NB4 (cell line): ENCODE measurements around the gene BCL2.

ENCODE experiments used
- DNase-seq: peaks from one replicate; pipeline ENCODE4 v3.0.0; 2010; ENCODE audit warnings: low read depth
- H3K4me3 ChIP-seq: one replicate; pipeline ENCODE4 v1.5.1; 2011; ENCODE audit warnings: mild to moderate bottlenecking, low read depth, low read length, moderate library complexity
- CTCF ChIP-seq: IDR thresholded peaks from one replicate; pipeline ENCODE4 v1.5.1; 2012; ENCODE audit warnings: low read depth, low read length
- MAX ChIP-seq: IDR thresholded peaks from 2 replicates; pipeline ENCODE4 v1.6.1; 2011; ENCODE audit warnings: low read depth, low read length
- MYC ChIP-seq: IDR thresholded peaks from 2 replicates; pipeline ENCODE4 v1.6.1; 2011; ENCODE audit warnings: low read depth, low read length
- POLR2A ChIP-seq: IDR thresholded peaks from 2 replicates; pipeline ENCODE4 v1.6.1; 2011; ENCODE audit warnings: mild to moderate bottlenecking; ENCODE audit not compliant: insufficient read length; ENCODE audit errors: extremely low read depth

Gene BCL2

GRCh38 chr18:63096327-63096874, 223.2 kb downstream of the BCL2 start:
- DNase-seq, result no peak
- no peak overlapping the region for H3K4me3 ChIP-seq
- TF ChIP-seq MYC (no peak), MAX (no peak), POLR2A (no peak), CTCF (no peak)

GRCh38 chr18:63095768-63096167, 223.8 kb downstream of the BCL2 start:
- DNase-seq, result no peak
- no peak for TF ChIP-seq MAX
- TF ChIP-seq MYC, result no peak
- no peak for TF ChIP-seq CTCF
- no peak for TF ChIP-seq POLR2A
- H3K4me3 ChIP-seq, result no peak overlapping the region

- DNase-seq, result no peak
- H3K4me3 ChIP-seq, result no peak overlapping the region
- TF ChIP-seq MAX, result no peak
- no peak for TF ChIP-seq POLR2A
Observed at GRCh38 chr18:63091671-63092364, 227.8 kb downstream of the BCL2 start.

- no peak overlapping the region for H3K4me3 ChIP-seq
- DNase-seq, result no peak
- TF ChIP-seq POLR2A (no peak), CTCF (no peak), MYC (no peak), MAX (no peak)
Observed at GRCh38 chr18:63090334-63090733, 229.2 kb downstream of the BCL2 start.

GRCh38 chr18:63089041-63089440, 230.5 kb downstream of the BCL2 start:
- no peak for DNase-seq
- H3K4me3 ChIP-seq, result no peak overlapping the region
- no peak for TF ChIP-seq MAX

GRCh38 chr18:63088262-63088661, 231.3 kb downstream of the BCL2 start:
- H3K4me3 ChIP-seq, result no peak overlapping the region
- no peak for TF ChIP-seq MYC
- TF ChIP-seq MAX, result no peak
- TF ChIP-seq POLR2A, result no peak
- no peak for TF ChIP-seq CTCF
- no peak for DNase-seq
